BLaER1 treated with 17β-estradiol and CSF1 and Interleukin-3, amounts not matched to agents 10 nM and 100 nM (cell line): ENCODE results near the gene TMEFF1.
A peak's percentile ranks its signal among the peaks of the same experiment; 100 is the strongest.

ENCODE experiments used
- H3K27ac ChIP-seq, 11 experiments: shearing (Covaris generic); formaldehyde crosslinking; 2 replicates each; pipeline ENCODE4 v1.8.1; 2022
- H3K27me3 ChIP-seq, 11 experiments: shearing (Covaris generic); formaldehyde crosslinking; 2 replicates each; pipeline ENCODE4 v1.8.1; 2022
- H3K36me3 ChIP-seq, 11 experiments: shearing (Covaris generic); formaldehyde crosslinking; 2 replicates each; pipeline ENCODE4 v1.8.1; 2022
- H3K4me1 ChIP-seq, 10 experiments: shearing (Covaris generic); formaldehyde crosslinking; 2 replicates each; pipeline ENCODE4 v1.8.1; 2022
- H3K4me2 ChIP-seq, 11 experiments: shearing (Covaris generic); formaldehyde crosslinking; 2 replicates each; pipeline ENCODE4 v1.8.1; 2022
- H3K4me3 ChIP-seq, 10 experiments: shearing (Covaris generic); formaldehyde crosslinking; 2 replicates each; pipeline ENCODE4 v1.8.1; 2022
- H3K9ac ChIP-seq, 11 experiments: shearing (Covaris generic); formaldehyde crosslinking; 2 replicates each; pipeline ENCODE4 v1.8.1; 2022
- H3K9me3 ChIP-seq, 11 experiments: shearing (Covaris generic); formaldehyde crosslinking; replicated peaks in 1 of 11; 2 replicates each; pipeline ENCODE4 v1.8.1; 2022
- H4K20me1 ChIP-seq, 11 experiments: shearing (Covaris generic); formaldehyde crosslinking; 2 replicates each; pipeline ENCODE4 v1.8.1; 2022
- Cebpa-rat ChIP-seq, 11 experiments: shearing (Covaris generic); IDR thresholded peaks; 2 replicates each; pipeline ENCODE4 v1.8.1; 2022

Gene TMEFF1

GRCh38 chr9:100581081-100581480, 108.1 kb downstream of the TMEFF1 start:
- Histone ChIP-seq H3K4me2 (no peak overlapping the region), H3K27ac (no peak overlapping the region), H4K20me1 (no peaks in the 10 kb centered on the region), H3K9me3 (no peaks in the 10 kb centered on the region), H3K4me3 (no peak overlapping the region), H3K36me3 (peaks cover 0 to 44% (median 14%) of the 10 kb centered on the region in 11 experiments; a peak in 11 of 22 replicates), H3K9ac (no peak overlapping the region), H3K4me1 (peaks cover 0 to 7% (median 0%) of the 10 kb centered on the region in 10 experiments; a peak in 2 of 20 replicates), H3K27me3 (no peaks in the 10 kb centered on the region)
- TF ChIP-seq Cebpa-rat (IDR thresholded peaks at IDR 0.05), result no peak

- Histone ChIP-seq H4K20me1 (no peaks in the 10 kb centered on the region), H3K4me3 (no peak overlapping the region), H3K36me3 (peaks cover 0 to 47% (median 16%) of the 10 kb centered on the region in 11 experiments; a peak in 10 of 22 replicates), H3K9ac (no peak overlapping the region), H3K4me2 (no peak overlapping the region), H3K27me3 (no peaks in the 10 kb centered on the region), H3K27ac (no peak overlapping the region), H3K4me1 (peaks cover 0 to 8% (median 0%) of the 10 kb centered on the region in 10 experiments; a peak in 2 of 20 replicates), H3K9me3 (no peaks in the 10 kb centered on the region)
- TF ChIP-seq Cebpa-rat (IDR thresholded peaks at IDR 0.05), result no peak
Measured at GRCh38 chr9:100581661-100582060, 108.7 kb downstream of the TMEFF1 start.

GRCh38 chr9:100583014-100583802, 110.3 kb downstream of the TMEFF1 start:
- H3K36me3 ChIP-seq, result peaks cover 0 to 54% (median 15%) of the 10 kb centered on the region in 11 experiments; a peak in 10 of 22 replicates

DNA sequence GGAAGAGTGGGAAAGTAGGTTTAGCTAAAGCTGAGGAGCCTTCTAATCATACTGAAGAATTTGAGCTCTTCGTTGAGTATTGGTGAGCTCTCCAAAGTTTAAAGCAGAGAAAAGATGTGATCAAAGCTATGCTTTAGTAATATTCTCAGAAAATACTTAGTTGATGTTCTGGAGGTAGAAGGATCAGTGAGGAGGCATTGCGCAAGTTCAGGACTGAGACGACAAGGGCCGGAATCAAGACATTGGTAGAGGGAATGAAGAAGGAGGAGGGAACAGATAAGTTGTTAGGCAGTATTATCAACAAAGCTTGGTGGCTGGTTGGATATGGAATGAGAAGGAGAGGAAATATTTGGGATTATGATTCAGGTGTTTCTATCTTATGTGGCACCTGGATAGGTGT, 112.0 kb downstream of the TMEFF1 start:
- Histone ChIP-seq H3K4me3 (no peak overlapping the region), H3K4me2 (no peak overlapping the region), H3K9me3 (no peaks in the 10 kb centered on the region), H4K20me1 (no peaks in the 10 kb centered on the region), H3K4me1 (peaks cover 0 to 8% (median 0%) of the 10 kb centered on the region in 10 experiments; a peak in 2 of 20 replicates), H3K27me3 (no peaks in the 10 kb centered on the region), H3K36me3 (peaks cover 0 to 50% (median 12%) of the 10 kb centered on the region in 11 experiments; a peak in 8 of 22 replicates), H3K27ac (no peak overlapping the region), H3K9ac (no peak overlapping the region)
- peak in 1 of 11 experiments; percentile 24; a peak in 1 of 22 replicates for TF ChIP-seq Cebpa-rat (IDR thresholded peaks at IDR 0.05)

More at GRCh38 chr9:100583014-100583802, 110.3 kb downstream of the TMEFF1 start:
- TF ChIP-seq Cebpa-rat (IDR thresholded peaks at IDR 0.05), result no peak
- Histone ChIP-seq H3K9me3 (no peaks in the 10 kb centered on the region), H3K4me3 (no peak overlapping the region), H3K9ac (no peak overlapping the region), H3K4me2 (no peak overlapping the region), H3K27me3 (no peaks in the 10 kb centered on the region), H3K4me1 (peaks cover 0 to 8% (median 0%) of the 10 kb centered on the region in 10 experiments; a peak in 2 of 20 replicates), H3K27ac (no peak overlapping the region), H4K20me1 (no peaks in the 10 kb centered on the region)

- H3K4me3 ChIP-seq, result no peak overlapping the region
- H3K4me1 ChIP-seq, result peaks cover 0 to 8% (median 0%) of the 10 kb centered on the region in 10 experiments; a peak in 2 of 20 replicates
- no peak overlapping the region for H3K27ac ChIP-seq
- TF ChIP-seq Cebpa-rat (IDR thresholded peaks at IDR 0.05), result no peak
- peaks cover 0 to 50% (median 8%) of the 10 kb centered on the region in 11 experiments; a peak in 8 of 22 replicates for H3K36me3 ChIP-seq
- no peak overlapping the region for H3K9ac ChIP-seq
- H4K20me1 ChIP-seq, result no peaks in the 10 kb centered on the region
- no peaks in the 10 kb centered on the region for H3K9me3 ChIP-seq
- no peak overlapping the region for H3K4me2 ChIP-seq
- H3K27me3 ChIP-seq, result no peaks in the 10 kb centered on the region
Measured at GRCh38 chr9:100586093-100586492, 113.1 kb downstream of the TMEFF1 start.

GRCh38 chr9:100587375-100587774, 114.4 kb downstream of the TMEFF1 start:
- peaks cover 0 to 46% (median 6%) of the 10 kb centered on the region in 11 experiments; a peak in 8 of 22 replicates for H3K36me3 ChIP-seq
- no peak for TF ChIP-seq Cebpa-rat (IDR thresholded peaks at IDR 0.05)
- H3K4me3 ChIP-seq, result no peak overlapping the region
- no peaks in the 10 kb centered on the region for H4K20me1 ChIP-seq
- no peak overlapping the region for H3K27ac ChIP-seq
- no peaks in the 10 kb centered on the region for H3K9me3 ChIP-seq
- H3K9ac ChIP-seq, result no peak overlapping the region
- no peak overlapping the region for H3K4me2 ChIP-seq
- 0 out of 20 replicates have a peak, but pooled peaks cover 0 to 6% (median 0%) of the 10 kb centered on the region in 10 experiments for H3K4me1 ChIP-seq
- no peaks in the 10 kb centered on the region for H3K27me3 ChIP-seq

DNA sequence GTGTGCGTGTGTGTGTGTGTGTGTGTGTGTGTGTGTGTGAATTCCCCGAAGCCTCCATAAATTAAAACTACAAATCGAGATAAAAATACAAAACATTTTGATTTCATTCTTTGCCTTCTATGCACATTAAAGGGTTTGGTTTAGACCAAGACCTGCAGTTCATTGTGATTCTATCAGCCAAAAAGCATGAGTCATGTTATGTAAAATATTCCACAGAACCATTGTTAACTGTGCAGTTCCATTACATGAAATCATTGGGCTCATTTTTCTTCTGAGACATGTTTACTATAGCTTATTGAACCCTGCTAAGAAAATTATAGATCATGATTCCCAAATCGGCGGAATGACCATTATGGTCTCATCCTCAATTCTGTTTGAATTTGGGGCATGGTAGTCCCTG, 116.6 kb downstream of the TMEFF1 start:
- H3K4me2 ChIP-seq, result no peak overlapping the region
- no peaks in the 10 kb centered on the region for H3K9me3 ChIP-seq
- no peak overlapping the region for H3K4me3 ChIP-seq
- no peaks in the 10 kb centered on the region for H3K27me3 ChIP-seq
- H4K20me1 ChIP-seq, result no peaks in the 10 kb centered on the region
- H3K36me3 ChIP-seq, result peaks cover 0 to 34% (median 5%) of the 10 kb centered on the region in 11 experiments; a peak in 7 of 22 replicates
- H3K4me1 ChIP-seq, result 0 out of 20 replicates have a peak, but pooled peaks cover 0 to 6% (median 0%) of the 10 kb centered on the region in 10 experiments
- no peak for TF ChIP-seq Cebpa-rat (IDR thresholded peaks at IDR 0.05)
- H3K27ac ChIP-seq, result no peak overlapping the region
- no peak overlapping the region for H3K9ac ChIP-seq

DNA sequence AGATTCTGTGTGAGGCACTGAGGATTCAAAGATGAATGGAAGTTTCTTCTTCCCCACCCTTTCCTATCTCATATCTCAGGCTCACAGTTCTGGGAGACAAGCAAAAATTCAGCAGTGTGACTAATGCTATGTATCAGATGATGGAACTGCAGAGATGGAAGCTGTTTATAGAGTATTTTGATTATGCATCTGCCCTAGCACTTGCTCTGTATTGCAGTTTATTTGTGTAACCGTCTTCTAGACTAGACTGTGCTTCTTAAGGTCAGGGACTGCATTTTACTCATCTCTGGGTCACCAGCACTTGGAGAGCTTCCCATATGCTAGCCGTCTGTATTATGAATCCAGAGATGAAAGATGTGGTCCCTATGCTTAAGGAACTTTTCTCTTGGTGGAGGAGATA, 117.5 kb downstream of the TMEFF1 start:
- Histone ChIP-seq H3K36me3 (peaks cover 0 to 26% (median 5%) of the 10 kb centered on the region in 11 experiments; a peak in 7 of 22 replicates), H4K20me1 (no peaks in the 10 kb centered on the region), H3K27me3 (no peaks in the 10 kb centered on the region), H3K9ac (no peak overlapping the region), H3K4me3 (no peak overlapping the region), H3K27ac (no peak overlapping the region), H3K4me1 (peaks cover 0 to 7% (median 0%) of the 10 kb centered on the region in 10 experiments; a peak in 2 of 20 replicates), H3K9me3 (no peaks in the 10 kb centered on the region), H3K4me2 (no peak overlapping the region)
- no peak for TF ChIP-seq Cebpa-rat (IDR thresholded peaks at IDR 0.05)

DNA sequence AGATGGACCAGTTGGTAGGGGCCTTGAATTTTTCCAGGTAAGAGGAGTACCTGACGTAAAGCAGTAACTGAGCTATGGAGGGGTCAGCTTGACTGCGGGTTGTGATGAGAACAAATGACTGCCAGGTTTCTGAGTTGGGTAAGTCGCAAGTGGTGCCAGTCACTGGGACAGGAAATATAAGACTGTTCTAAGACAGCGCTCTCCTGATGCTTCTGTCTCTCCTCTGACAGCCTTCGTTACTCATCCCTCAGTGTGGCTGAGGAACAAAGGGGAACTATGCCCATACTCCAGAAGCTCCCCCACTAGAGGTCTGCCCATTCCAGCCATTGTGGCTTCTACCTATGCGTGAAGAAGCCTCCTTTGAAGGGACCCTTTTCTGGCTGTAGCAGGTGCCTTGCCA, 118.2 kb downstream of the TMEFF1 start:
- H3K4me1 ChIP-seq, result peaks cover 0 to 6% (median 0%) of the 10 kb centered on the region in 10 experiments; a peak in 2 of 20 replicates
- H3K36me3 ChIP-seq, result peaks cover 0 to 19% (median 2%) of the 10 kb centered on the region in 11 experiments; a peak in 6 of 22 replicates
- TF ChIP-seq Cebpa-rat (IDR thresholded peaks at IDR 0.05), result no peak
- H3K27ac ChIP-seq, result no peak overlapping the region
- H3K9me3 ChIP-seq, result no peaks in the 10 kb centered on the region
- H3K4me2 ChIP-seq, result no peak overlapping the region
- no peak overlapping the region for H3K9ac ChIP-seq
- no peaks in the 10 kb centered on the region for H3K27me3 ChIP-seq
- no peaks in the 10 kb centered on the region for H4K20me1 ChIP-seq
- H3K4me3 ChIP-seq, result no peak overlapping the region
